Measurements from ENCODE around the gene POU6F2.

DNA sequence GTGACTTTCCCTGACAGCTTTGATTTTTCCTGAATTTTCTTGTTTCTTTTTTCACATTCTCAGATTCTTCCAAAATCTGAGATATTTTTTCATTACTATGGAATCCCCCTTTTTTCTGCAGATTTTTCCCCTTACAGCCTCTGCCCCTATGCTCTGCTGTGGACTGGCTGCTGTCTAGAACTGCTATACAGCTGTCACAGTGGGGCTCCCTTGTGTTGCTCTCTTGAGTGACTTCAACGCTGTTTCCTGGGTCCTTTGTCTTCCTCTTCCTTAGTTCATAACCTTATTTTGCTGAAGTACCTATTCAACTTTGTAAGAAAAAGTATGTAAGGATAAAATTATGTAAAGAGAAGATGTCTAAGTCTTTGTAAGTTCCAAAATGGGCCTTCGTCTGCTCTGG lies 354.4 kb downstream of the POU6F2 start:
- TF ChIP-seq, protein P1, sequence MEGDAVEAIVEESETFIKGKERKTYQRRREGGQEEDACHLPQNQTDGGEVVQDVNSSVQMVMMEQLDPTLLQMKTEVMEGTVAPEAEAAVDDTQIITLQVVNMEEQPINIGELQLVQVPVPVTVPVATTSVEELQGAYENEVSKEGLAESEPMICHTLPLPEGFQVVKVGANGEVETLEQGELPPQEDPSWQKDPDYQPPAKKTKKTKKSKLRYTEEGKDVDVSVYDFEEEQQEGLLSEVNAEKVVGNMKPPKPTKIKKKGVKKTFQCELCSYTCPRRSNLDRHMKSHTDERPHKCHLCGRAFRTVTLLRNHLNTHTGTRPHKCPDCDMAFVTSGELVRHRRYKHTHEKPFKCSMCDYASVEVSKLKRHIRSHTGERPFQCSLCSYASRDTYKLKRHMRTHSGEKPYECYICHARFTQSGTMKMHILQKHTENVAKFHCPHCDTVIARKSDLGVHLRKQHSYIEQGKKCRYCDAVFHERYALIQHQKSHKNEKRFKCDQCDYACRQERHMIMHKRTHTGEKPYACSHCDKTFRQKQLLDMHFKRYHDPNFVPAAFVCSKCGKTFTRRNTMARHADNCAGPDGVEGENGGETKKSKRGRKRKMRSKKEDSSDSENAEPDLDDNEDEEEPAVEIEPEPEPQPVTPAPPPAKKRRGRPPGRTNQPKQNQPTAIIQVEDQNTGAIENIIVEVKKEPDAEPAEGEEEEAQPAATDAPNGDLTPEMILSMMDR (IDR thresholded peaks at IDR 0.05): no peak
- no peak for TF ChIP-seq POLR2AphosphoS5 (IDR thresholded peaks at IDR 0.05; ENCODE audit: low read depth, low read length)
